ENCODE data around the gene DAGLA.

The DAGLA gene

GRCh38 chr11:61756452-61757212 lies 76.4 kb downstream of the DAGLA start:
- Histone ChIP-seq H3K4me2 (ENCODE audit: low read depth, low read length) (no peak overlapping the region), H3K9me3 (replicated peaks; ENCODE audit: insufficient read depth, low read length) (no peaks in the 10 kb centered on the region), H2AFZ (ENCODE audit: low read length) (no peak overlapping the region), H3K4me1 (ENCODE audit: low read length) (no peaks in the 10 kb centered on the region; the same call in 1 of the 2 replicates), H3K9ac (ENCODE audit: low read length) (no peak overlapping the region), H3K4me3 (ENCODE audit: low read length) (no peak overlapping the region), H3K79me2 (ENCODE audit: low read length) (no peaks in the 10 kb centered on the region), H3K36me3 (replicated peaks; ENCODE audit: insufficient read depth, low read length) (no peaks in the 10 kb centered on the region), H3K27me3 (replicated peaks; ENCODE audit: insufficient read depth, low read length) (peaks cover 83% of the 10 kb centered on the region), H3F3A (ENCODE audit: insufficient read depth, low read length) (no peaks in the 10 kb centered on the region), H4K20me1 (ENCODE audit: insufficient read depth, low read length) (no peaks in the 10 kb centered on the region), H3K9me2 (replicated peaks; ENCODE audit: insufficient read depth, low read length) (no peaks in the 10 kb centered on the region), H3K27ac (ENCODE audit: low read length) (no peak overlapping the region)
- no peak for TF ChIP-seq CTCF (IDR thresholded peaks at IDR 0.05; ENCODE audit: low read length)
- no peak for TF ChIP-seq EZH2 (optimal IDR thresholded peaks at IDR 0.05; ENCODE audit: low read depth, low read length)
- no peak for TF ChIP-seq EZH2phosphoT487 (IDR thresholded peaks at IDR 0.05; ENCODE audit: low read length)
- no peak for DNase-seq

GRCh38 chr11:61757213-61757862 lies 77.1 kb downstream of the DAGLA start:
- no peak overlapping the region for H2AFZ ChIP-seq (ENCODE audit: low read length)
- H3K27ac ChIP-seq (ENCODE audit: low read length), result no peak overlapping the region
- no peaks in the 10 kb centered on the region for H3K79me2 ChIP-seq (ENCODE audit: low read length)
- H3K9me3 ChIP-seq (replicated peaks; ENCODE audit: insufficient read depth, low read length), result no peaks in the 10 kb centered on the region
- H4K20me1 ChIP-seq (ENCODE audit: insufficient read depth, low read length), result no peaks in the 10 kb centered on the region
- H3K4me1 ChIP-seq (ENCODE audit: low read length), result no peaks in the 10 kb centered on the region
- no peak overlapping the region for H3K9ac ChIP-seq (ENCODE audit: low read length)
- H3K4me3 ChIP-seq (ENCODE audit: low read length), result no peak overlapping the region
- TF ChIP-seq EZH2phosphoT487 (IDR thresholded peaks at IDR 0.05; ENCODE audit: low read length) (no peak), CTCF (IDR thresholded peaks at IDR 0.05; ENCODE audit: low read length) (no peak), EZH2 (optimal IDR thresholded peaks at IDR 0.05; ENCODE audit: low read depth, low read length) (no peak)
- H3K27me3 ChIP-seq (replicated peaks; ENCODE audit: insufficient read depth, low read length), result peaks cover 85% of the 10 kb centered on the region
- no peaks in the 10 kb centered on the region for H3K9me2 ChIP-seq (replicated peaks; ENCODE audit: insufficient read depth, low read length)
- no peaks in the 10 kb centered on the region for H3K36me3 ChIP-seq (replicated peaks; ENCODE audit: insufficient read depth, low read length)
- H3F3A ChIP-seq (ENCODE audit: insufficient read depth, low read length), result no peaks in the 10 kb centered on the region
- no peak overlapping the region for H3K4me2 ChIP-seq (ENCODE audit: low read depth, low read length)
- no peak for DNase-seq

GRCh38 chr11:61760946-61761345 lies 80.8 kb downstream of the DAGLA start:
- H3K27me3 ChIP-seq (replicated peaks; ENCODE audit: insufficient read depth, low read length), result peaks cover 88% of the 10 kb centered on the region
- no peak overlapping the region for H3K9ac ChIP-seq (ENCODE audit: low read length)
- no peak overlapping the region for H3K4me2 ChIP-seq (ENCODE audit: low read depth, low read length)
- DNase-seq, result no peak
- TF ChIP-seq CTCF (IDR thresholded peaks at IDR 0.05; ENCODE audit: low read length) (no peak), EZH2phosphoT487 (IDR thresholded peaks at IDR 0.05; ENCODE audit: low read length) (no peak), EZH2 (optimal IDR thresholded peaks at IDR 0.05; ENCODE audit: low read depth, low read length) (no peak)
- H4K20me1 ChIP-seq (ENCODE audit: insufficient read depth, low read length), result no peaks in the 10 kb centered on the region
- no peaks in the 10 kb centered on the region for H3K9me3 ChIP-seq (replicated peaks; ENCODE audit: insufficient read depth, low read length)
- no peaks in the 10 kb centered on the region for H3K79me2 ChIP-seq (ENCODE audit: low read length)
- no peaks in the 10 kb centered on the region for H3K9me2 ChIP-seq (replicated peaks; ENCODE audit: insufficient read depth, low read length)
- H3K4me1 ChIP-seq (ENCODE audit: low read length), result no peaks in the 10 kb centered on the region
- no peak overlapping the region for H2AFZ ChIP-seq (ENCODE audit: low read length)
- no peak overlapping the region for H3K4me3 ChIP-seq (ENCODE audit: low read length)
- H3K27ac ChIP-seq (ENCODE audit: low read length), result no peak overlapping the region
- H3F3A ChIP-seq (ENCODE audit: insufficient read depth, low read length), result no peaks in the 10 kb centered on the region
- H3K36me3 ChIP-seq (replicated peaks; ENCODE audit: insufficient read depth, low read length), result no peaks in the 10 kb centered on the region

Data from MM.1S (cell line).